Endothelial cell of hepatic sinusoid (primary cell): ENCODE results near the gene GRAMD1A.
"Not testable (repeated sequence)": the region's sequence is repeated elsewhere in the genome, so short reads cannot be mapped to it uniquely, and the experiment has no call there.

ENCODE experiments used
- in situ Hi-C: cut with HindIII; loops from 2 replicates; pipeline ENCODE4 v1.10.0; 2017; ENCODE audit warnings: low sequenced_read_pairs

Gene GRAMD1A

DNA sequence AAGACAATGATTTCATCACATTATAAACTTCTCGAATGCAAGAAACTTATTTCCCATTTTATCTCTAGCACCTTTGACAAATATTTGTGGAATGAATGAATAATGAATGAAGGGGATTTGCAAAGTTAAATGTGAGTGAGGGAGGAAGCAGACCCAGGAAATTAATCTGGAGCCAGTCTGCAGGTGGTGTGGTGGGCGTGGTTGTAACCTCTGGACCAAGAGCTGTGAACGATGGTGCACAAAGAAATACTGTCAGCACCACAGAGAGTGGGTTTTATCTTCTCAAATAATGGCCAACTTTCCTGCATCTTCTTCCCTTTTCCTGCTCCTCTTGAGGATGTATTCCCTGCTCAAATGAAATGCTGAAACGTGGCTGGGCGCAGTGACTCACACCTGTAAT is 25.1 kb upstream of the GRAMD1A start:
- in situ Hi-C loops: loop anchor here (10.0 kb wide), 1 partner anchor 140 kb away; the partner anchor contains the start of gene FXYD3

DNA sequence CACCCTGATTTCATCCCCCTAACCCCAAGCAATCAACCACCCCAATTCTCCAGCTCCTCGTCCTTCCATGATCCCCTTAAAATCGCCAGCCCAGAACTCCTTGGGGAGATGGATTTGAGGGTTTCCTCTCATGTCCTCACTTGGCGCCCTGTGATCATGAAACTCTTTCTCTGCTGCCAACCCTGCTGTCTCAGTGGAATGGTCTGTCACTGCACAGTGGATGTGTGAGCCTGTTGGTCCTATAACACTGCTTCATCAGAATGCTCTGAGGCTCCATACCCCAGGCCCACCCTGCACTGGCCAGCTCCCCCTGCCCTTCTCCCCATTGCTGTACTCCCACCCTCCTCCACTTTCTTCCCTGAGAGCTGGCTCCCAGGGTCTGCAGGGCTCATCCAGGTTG is 23.5 kb upstream of the GRAMD1A start:
- in situ Hi-C loops: loop anchor here (10.0 kb wide), 1 partner anchor 138 kb away; the partner anchor contains the start of gene FXYD3

DNA sequence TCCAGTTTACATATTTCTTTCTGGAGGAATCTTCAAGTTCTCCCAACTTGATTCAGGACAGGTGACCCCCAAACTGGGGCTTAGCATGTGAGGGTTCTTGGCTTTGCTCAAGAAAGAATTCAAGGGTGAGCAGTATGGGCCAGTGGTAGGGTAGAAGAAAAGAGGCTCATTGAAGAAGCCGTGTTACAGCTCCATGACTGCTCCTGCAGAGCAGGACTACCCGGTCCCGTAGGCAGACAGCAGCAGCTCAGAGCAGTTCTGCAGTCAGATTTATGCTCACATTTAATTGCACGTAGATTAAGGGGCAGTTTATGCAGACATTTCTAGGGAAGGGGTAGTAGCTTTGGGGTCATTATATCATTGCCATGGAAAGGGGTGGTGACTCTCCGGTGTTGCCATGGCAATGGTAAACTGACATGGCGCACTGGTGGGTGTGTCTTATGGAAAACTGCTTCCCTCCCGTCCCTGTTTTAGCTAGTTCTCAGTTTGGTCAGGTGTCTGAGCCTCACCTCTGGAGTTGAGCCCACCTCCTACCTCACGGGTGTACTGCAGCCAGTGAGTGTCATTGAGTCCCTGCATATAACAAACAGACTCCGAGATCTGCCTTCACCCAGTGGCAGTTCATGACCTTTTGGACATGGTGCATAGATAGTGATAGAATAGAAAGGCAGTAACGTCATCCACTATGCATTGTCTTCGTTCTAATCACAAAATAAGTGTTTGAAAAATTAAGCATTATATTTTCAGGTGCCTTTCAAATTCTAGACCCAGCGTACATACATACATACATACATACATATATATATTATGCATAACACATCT is 20.1 kb upstream of the GRAMD1A start:
- in situ Hi-C loops: loop anchor here (10.0 kb wide), 1 partner anchor 135 kb away; the partner anchor contains the start of gene FXYD3

DNA sequence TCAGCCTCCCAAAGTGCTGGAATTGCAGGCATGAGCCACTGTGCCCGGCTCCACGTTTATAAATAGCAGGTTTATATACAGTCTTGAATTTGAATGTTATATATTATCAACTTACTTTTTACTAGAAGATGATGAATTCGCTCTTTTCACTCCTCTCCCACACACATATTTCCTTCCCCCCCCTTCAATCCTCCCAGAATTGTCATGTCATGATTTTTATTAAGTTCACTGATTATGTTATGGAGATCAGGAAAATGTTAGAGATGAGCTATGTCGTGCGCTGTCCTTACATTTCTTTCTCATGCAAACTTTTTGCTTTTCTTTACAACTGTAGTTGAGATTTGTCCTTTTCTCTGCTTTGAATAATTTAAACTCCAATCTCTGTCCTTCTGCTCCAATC is 17.8 kb upstream of the GRAMD1A start:
- in situ Hi-C loops: no loop called here

DNA sequence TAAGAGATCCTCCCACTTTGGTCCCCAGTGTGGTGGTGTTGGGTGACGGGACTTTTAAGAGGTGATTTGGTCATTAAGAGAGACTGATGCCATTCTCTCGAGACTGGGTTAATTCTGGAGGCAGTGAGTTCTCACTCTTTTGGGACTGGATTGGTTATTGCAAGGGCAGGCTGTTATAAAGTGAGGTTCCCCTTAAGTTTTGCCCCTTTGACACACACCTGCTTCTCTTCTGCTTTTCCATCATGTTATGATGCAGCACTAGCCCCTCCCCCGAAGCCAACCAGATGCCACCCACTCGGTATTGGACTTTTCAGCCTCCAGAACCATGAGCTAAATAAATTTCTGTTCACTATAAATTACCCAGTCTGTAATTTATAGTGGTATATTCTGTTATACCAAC is 16.3 kb upstream of the GRAMD1A start:
- in situ Hi-C loops: no loop called here

DNA sequence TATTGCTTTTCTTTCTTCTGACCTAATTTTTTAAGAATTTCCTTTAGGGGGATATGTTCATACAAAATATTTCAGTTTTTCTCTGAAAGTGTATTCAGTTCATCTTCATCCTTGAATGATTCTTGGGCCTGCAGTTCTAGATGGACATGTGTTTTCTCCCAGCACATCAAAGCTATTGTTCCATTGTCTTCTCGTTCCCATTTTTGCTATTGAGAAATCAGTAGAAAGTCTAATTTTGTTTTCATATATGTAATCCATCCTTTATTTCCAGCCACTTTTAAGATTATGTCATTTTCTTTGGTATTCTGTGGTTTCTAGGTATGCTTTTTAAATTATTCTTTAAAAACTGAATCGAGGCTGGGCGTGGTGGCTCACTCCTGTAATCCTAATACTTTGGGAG is 15.8 kb upstream of the GRAMD1A start:
- in situ Hi-C loops: no loop called here

DNA sequence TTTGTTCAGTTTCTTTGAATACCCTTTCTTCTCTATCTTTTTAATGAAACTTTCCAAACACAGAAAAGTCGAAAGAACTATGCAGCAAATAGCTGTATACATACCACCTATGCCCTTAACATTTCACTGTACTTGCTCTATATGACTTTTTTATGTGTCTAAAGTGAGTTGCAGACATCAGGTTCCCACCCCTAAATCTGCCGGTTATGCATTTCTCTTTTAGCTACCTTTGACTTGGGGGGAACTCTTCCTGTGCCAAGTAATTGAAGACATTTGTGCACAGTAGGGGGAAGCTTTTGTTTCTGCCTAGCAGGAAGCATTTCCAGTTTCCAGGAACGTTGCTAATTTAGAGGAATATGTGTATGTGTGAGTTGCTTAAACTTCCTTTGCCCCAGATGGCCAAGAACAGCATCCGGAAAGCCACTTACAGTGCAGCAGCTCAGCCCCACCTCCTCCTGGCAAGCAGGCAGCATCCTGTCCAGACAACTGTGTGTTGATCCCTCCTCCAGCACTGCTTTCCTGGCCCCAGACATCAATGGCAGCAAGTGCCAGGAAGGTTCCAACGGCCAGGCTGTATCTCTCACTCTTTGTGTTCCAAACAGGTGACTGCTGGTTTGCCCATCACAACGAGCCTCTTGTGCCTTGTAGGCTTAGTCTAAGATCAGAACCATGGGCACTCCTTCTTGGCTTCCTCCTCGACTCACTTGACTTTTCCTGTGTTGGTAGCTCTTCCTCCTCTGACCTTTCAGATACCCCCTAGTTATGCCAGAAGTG is 14.7 kb upstream of the GRAMD1A start:
- in situ Hi-C loops: no loop called here

DNA sequence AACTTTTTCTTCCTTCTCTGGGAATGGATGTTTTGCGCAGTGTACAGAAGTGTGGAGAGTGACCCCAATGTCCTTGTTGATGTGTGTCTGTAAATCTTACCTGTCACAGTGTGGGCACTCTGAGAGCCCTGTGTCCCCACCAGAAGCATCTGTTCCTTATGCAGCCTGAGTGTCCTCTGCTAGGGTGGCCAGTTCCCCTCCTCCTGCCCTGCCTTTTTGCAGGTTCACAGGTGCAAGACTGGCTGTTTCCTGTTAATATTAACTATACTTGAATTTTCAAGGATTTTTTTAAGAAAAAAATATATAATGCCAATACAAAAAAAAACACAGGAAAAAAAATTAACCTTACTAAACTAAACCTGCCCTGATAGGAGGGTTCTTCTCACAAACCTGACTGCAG is 12.0 kb upstream of the GRAMD1A start:
- in situ Hi-C loops: no loop called here

DNA sequence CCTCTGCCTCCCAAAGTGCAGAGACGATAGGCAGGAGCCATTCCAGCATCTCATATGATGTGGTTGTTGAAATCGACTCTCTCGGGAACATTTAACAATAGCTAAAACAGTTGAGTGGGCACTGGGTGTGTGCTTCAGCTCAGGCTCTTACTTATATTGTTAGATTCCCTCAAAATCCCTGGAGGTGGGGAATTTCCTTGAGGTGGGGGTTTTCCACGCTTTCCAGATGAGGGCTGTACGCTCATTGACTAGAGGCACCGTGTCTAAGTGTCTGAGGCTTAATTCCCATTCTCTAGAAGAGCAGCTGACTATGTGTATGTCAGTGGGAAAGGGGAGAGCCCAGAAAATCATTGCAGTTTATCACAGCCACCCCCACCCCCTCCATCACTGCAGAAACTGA is 10.8 kb upstream of the GRAMD1A start:
- in situ Hi-C loops: no loop called here

DNA sequence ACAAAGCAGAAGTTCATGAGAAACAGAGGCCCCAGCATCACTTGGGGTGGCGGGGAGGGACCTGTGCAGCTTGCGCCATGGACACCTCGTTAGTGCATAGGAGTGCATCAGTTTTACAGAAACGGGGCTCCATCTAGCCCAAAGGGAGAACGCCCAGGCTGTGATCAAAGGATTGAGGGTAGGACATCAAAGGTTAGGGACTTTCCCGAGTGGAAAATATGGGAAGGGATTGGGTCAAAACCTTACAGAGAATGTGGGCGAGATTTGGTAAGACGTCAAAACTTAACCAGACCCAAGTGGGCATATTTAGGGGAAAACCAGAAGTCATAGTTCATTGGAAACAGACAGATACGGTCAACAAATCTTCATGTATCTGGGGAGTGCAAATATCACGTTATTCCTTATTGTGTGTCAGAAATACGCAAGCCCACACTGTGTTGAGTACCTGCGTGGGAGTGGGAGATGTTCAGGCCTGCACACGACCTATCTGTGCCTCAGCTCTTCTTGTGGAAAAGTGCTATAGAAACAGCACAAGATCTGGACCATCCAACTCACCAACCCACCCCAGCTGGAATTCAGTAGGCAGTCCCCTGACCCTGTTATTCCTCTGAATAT is 9.4 kb upstream of the GRAMD1A start:
- in situ Hi-C loops: no loop called here

DNA sequence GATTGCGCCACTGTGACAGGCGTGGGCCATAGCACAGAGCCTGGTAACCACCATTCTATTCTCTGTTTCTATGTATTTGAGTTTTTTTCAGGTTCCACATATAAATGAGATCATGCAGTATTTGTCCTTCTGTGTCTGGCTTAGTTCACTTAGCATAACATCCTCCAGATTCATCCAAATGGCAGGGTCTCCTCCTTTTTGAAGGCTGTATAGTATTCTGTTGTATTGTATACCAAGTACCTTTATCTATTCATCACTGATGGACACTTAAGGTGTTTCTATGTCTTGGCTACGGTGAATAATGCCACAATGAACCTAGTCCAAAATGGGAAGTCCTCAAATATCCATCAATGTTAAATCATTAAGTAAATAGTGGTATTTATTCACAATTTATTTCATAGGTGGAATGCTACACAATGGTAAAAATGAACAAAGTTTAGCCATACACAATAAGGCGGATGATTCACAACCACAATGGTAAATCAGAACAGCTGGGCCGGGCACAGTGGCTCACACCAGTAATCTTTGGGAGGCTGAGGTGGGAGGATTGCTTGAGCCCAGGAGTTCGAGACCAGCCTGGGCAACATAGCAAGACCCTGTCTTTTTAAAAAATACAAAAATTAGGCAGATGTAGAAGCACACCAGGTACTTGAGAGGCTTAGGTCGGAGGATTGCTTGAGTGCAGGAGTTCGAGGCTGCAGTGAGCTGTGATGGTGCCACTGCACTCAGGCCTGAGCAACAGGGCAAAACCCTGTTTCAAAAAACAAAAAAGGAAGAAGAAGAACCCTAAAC is 8.4 kb upstream of the GRAMD1A start:
- in situ Hi-C loops: no loop called here

DNA sequence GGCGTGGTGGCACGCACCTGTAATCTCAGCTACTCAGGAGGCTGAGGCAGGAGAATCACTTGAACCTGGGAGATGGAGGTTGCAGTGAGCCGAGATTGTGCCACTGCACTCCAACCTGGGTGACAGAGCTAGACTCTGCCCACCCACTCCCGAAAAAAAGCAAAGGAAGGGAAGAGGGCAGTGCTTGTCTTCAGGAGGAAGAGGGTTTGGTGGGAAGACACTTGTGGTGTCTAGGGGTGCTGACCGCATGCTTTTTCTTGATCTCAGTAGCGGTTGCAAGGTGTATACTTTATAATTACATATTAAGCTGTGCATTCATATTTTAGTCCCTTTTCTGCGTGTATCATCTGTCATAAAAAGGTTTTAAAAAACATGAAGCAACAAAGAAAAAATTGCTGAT is 7.5 kb upstream of the GRAMD1A start:
- in situ Hi-C loops: not testable (repeated sequence)

DNA sequence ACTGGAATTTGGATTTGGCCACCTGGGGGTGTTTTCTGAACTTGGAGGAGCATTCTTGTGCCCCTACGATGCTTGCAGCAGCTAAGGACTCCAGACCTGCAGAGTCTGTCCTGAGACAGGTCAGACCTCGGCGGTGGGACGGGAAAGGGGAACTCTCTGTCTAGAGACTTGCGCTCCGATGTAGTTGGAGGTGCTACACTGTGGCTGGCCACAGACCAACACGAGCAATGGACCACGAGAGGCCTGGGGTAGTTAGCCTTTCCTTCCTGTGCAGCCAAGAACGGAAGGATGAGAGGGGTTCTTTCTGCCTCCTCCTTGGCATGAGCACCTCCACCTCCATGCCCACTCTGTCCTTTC is 5.9 kb upstream of the GRAMD1A start:
- in situ Hi-C loops: no loop called here

DNA sequence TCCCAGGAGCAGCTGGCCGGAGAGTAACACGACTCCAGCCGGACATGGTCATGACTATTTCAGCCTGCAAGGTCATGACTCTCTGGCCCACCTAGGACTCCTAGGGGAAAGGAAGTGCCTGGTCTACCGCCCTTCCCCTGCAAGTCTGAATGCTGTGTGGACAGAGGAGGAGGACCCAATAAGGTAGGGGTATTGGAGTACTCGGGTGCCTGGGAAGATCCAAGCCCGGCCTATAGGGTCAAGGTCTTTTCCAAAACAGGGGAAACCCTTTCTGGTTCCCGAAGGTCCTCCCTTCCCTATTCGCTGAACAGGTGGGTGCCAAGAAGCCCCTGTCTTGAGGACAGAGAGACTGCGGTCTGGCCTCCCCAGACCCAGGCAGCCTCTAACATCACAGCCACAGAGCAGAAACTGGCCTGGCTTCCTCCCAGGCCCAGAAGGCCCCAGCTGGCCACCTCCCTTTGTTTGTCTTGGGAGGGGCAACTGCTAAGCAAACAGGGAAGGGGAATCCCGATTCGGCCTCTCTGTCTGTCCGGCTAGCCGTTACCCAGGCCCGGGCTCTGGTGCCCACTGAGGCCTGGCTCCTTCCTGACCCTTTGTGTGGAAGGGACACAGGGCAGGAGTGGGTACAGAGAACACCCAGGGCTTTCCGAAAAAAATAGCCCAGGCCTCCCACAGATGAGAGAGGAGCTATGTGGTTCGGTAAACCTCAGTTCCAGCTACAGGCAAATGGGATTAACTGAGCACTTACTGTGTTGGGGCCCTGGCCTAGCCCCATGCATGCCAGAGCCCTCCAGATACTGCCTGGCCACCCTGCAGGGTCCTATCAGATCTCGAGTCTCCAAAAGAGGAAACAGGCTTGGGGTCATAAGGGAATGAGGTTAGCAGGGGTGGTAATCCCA is 5.2 kb upstream of the GRAMD1A start:
- in situ Hi-C loops: no loop called here

DNA sequence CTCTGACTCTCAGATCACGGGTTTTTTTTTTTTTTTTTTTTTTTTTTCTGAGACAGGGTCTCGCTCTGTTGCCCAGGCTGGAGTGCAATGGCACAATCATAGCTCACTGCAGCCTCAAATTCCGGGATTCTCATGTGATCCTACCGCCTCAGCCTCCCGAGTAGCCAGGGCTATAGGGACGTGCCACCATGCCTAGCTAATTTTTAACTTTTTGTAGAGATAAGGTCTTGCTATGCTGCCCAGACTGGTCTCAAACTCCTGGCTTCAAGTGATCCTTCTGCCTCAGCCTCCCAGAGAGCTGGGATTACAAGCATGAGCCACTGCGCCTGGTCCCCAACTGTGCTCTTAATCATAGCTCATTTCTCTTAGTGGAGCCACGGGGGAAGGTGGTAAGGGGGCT is 4.6 kb upstream of the GRAMD1A start:
- in situ Hi-C loops: no loop called here

DNA sequence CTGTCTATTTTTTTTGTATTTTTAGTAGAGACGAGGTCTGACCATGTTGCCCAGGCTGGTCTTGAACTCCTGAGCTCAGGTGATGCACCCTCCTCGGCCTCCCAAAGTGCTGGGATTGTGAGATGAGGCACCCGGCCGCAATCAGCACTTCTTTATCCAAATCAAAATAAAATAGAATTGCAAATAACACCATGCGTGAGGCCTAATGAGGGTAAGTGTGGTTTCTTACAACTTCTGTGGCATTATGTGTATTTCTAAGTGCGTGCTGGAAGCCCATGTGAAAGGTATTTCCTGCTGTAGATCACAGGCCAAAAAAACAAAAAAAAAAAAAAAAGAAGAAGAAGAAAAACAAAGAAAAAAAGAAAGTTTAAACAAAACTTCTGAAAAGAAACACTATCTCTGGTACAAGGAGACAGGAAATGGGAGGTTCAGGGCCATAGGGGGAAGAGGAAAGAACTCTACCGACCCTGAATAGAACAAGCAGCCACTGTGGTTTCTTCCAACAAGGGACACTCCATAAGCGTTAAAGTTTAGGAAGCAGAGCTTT is 3.0 kb upstream of the GRAMD1A start:
- in situ Hi-C loops: no loop called here

DNA sequence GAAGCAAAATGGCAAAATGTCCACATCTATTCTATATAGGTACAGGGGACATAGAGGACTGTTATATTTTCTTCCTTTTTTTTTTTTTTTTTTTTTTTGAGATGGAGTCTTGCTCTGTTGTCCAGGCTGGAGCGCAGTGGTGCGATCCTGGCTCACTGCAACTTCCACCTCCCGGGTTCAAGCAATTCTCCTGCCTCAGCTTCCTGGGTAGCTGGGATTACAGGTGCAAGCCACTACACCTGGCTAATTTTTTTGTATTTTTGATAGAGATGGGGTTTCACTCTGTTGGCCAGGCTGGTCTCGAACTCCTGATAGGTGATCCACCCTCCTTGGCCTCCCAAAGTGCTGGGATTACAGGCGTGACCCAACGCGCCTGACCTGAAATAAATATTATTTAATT is 1.9 kb upstream of the GRAMD1A start:
- in situ Hi-C loops: not testable (repeated sequence)

DNA sequence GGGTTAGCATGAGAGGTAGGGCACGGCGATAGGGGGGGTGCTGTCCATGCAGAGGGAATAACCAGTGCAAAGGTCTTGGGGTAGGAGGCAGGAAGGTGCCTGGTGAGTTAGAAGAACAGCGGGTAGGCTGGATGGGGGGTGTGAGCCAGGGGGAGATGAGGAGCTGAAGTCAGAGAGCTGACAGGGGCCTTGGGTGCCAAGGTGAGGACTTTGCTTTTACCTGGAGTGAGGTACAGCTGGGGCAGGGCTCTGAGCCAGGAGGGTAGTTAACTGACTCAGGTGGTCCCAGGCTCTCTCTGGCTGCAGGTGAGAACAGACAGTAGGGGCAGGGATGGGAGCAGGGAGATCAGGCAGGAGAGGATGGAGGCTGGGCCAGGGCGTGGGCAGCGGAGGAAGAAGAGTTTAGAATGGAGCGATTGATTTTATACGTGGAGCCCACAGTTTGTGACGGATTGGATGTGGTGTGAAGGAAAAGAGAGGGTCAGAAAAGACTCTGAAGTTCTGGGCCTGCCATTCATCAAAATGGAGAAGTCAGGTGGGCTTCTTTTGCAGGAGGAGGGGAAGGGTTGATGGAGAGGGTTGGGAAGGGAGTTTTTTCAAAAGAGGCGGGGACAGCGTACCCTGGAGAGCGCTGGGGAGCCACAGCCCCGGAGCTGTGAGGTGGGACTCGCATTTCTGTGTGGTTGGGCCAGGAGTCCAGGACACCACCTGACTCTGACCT is 1.2 kb upstream of the GRAMD1A start:
- in situ Hi-C loops: no loop called here

DNA sequence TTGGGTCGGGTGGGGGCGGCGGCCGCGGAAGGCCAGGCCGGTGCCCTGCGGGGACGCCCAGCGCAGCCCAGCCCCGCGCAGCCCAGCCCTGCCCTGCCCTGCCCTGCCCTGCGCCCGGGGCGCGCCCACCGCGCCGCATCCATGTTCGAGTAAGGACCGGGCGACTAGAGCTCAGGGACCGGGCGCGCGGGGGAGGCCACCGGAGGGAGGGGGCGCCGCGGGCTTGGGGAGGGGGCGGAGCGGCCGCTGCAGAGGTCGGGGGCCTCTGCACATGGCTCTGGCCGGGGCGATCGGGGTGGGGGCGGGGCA is 169 bp downstream of the GRAMD1A start:
- in situ Hi-C loops: no loop called here
